AG09319 (cell line): ENCODE results near the gene CNTNAP2.

Source experiments
- DNase-seq: peaks from one replicate; pipeline ENCODE4 v3.0.0-alpha.2; 2010; ENCODE audit warnings: low read depth; ENCODE audit errors: extremely low read depth
- TF ChIP-seq, protein P1 (sequence below): IDR thresholded peaks from 2 replicates; pipeline ENCODE4 v1.5.1; 2011; ENCODE audit warnings: low read depth, mild to moderate bottlenecking, inconsistent platforms, low read length, moderate library complexity

The CNTNAP2 gene

DNA sequence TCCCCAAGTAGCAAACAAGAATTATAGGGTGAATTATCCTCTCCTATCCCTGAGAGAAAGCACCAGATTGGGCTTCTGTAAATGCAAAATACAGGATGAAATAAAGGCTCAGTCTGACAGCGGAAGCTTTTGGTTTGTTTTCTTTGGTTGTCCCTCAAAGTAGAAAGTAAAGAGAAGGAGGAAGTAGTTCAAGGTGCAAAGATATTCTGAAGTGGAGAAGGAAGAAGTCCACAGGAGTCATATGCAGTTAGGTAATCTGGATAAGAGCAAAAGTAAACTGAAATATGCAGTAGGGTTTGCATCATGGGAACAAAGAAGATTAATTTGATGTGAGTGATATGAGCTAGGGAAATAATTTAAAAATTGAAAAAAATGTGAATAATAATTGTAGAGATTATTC lies 1071.9 kb downstream of the CNTNAP2 start:
- TF ChIP-seq, protein P1, sequence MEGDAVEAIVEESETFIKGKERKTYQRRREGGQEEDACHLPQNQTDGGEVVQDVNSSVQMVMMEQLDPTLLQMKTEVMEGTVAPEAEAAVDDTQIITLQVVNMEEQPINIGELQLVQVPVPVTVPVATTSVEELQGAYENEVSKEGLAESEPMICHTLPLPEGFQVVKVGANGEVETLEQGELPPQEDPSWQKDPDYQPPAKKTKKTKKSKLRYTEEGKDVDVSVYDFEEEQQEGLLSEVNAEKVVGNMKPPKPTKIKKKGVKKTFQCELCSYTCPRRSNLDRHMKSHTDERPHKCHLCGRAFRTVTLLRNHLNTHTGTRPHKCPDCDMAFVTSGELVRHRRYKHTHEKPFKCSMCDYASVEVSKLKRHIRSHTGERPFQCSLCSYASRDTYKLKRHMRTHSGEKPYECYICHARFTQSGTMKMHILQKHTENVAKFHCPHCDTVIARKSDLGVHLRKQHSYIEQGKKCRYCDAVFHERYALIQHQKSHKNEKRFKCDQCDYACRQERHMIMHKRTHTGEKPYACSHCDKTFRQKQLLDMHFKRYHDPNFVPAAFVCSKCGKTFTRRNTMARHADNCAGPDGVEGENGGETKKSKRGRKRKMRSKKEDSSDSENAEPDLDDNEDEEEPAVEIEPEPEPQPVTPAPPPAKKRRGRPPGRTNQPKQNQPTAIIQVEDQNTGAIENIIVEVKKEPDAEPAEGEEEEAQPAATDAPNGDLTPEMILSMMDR: no peak
- DNase-seq: no peak

DNA sequence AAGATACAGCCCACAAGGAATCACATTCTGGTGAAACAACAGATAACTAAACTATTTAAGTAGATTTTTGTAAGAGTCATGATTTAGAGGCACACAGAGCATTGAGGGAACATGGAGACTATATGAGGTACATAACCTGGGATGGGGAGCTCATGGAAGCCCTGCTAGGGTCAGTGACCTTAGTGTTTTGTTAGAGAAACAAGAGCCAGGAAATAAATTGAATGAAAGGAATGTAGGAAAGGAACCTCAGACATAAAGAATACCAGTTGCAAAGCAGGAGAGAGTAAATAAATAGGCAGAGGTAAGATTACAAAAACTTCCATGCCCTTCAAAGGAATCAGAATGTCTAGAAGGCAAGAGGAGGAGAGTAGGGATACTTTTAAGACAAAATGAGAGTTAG lies 1076.9 kb downstream of the CNTNAP2 start:
- TF ChIP-seq, protein P1: no peak
- no peak for DNase-seq

DNA sequence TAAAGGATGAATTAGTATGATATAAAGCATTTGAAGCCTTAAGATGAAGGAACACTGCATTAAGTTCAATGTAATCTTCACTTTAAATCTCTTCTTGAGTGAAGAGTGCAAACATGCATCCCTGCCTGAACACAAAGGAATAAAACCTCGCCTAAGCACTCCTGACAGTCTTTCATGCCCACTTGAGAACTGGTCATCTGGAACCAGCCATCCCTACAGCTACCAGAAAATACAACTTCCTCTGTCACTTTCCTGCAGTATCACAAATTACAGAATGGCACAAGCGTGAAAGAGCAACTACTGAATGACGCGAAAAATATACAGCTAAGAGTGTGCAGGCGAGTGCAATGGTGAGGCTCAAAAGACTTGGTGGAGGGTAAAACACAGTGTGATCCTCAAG lies 1079.9 kb downstream of the CNTNAP2 start:
- TF ChIP-seq, protein P1: no peak
- DNase-seq: no peak

DNA sequence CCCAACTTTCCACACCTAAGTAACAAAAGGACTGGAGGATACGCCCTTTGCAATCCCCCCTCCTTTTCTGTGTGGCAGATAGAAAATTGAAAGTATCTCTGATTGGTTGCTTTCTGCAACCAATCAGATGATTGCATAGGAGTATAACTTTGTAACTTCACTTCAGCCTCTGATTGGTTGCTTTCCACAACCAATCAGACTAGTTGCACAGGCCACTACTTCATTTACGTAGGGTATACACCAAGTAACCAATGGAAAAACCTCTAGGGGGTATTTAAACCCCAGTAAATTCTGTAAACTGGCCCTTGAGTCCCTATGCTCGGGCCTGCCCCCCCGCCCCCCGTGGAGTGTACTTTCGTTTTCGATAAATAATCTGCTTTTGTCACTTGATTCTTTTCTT lies 1080.4 kb downstream of the CNTNAP2 start:
- TF ChIP-seq, protein P1: no peak
- DNase-seq: no peak

DNA sequence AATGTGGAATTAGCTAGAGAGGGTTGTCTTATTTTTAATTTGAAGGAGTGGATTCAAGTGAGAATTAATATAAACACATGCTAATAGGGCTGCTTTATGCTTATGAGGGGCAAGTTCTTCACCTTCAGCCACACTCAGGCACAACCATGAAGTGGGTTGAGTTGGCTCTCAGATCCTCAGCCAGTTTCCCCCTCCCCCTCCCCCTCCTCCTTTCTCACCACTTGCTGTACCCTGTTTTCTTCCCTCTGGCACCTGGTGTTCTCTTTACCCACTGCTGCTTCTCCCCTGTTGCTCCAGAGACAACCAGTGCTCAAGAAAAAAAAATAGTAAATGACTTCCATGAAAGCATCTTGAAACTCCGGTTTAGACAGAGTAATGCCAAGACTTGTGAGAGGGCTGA lies 1083.3 kb downstream of the CNTNAP2 start:
- TF ChIP-seq, protein P1: no peak
- DNase-seq: no peak

DNA sequence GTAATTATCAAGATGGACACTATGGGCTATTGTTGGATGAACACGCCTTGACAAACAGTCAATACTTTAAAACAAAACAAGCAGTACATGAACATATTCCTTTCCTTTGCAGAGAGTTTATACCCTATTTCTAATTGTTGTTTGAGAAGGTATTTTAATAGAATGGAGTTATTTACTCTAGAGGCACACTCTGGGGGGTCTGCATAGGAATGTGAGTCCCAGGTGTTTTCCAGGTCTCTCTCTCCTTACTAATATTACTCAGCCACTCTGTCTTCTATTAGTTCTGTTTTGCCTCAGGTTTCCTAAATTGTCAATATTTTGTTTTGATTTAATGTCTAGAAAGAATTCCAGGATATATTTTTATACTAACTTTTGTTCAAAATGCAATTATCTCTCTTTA lies 1091.4 kb downstream of the CNTNAP2 start:
- DNase-seq: no peak
- TF ChIP-seq, protein P1: no peak

DNA sequence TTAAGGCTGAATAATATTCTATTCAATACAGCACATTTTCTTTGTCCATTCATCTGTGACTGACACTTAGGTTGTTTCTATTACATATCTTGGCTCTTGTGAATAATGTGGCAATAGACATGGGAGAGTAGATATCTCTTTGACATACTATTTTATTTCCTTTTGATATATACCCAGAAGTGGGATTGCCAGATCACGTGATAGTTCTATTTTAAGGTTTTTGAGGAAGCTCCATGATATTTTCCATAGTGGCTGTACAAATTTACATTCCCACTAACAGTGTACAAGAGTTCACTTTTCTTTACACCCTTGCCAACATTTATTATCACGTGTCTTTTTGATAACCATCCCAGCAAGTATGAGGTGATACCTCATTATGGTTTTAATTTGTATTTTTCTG lies 1114.7 kb downstream of the CNTNAP2 start:
- TF ChIP-seq, protein P1: no peak
- no peak for DNase-seq
